Measurements from ENCODE around the gene GSN. TPM values are rescaled to one million over a fixed set of nuclear protein-coding genes. Genes with fewer than 3 reads are reported as not detected.

Gene GSN
- total and polyA plus RNA-seq, 4 donors: 18.8 to 402 (median 51.6) TPM

DNA sequence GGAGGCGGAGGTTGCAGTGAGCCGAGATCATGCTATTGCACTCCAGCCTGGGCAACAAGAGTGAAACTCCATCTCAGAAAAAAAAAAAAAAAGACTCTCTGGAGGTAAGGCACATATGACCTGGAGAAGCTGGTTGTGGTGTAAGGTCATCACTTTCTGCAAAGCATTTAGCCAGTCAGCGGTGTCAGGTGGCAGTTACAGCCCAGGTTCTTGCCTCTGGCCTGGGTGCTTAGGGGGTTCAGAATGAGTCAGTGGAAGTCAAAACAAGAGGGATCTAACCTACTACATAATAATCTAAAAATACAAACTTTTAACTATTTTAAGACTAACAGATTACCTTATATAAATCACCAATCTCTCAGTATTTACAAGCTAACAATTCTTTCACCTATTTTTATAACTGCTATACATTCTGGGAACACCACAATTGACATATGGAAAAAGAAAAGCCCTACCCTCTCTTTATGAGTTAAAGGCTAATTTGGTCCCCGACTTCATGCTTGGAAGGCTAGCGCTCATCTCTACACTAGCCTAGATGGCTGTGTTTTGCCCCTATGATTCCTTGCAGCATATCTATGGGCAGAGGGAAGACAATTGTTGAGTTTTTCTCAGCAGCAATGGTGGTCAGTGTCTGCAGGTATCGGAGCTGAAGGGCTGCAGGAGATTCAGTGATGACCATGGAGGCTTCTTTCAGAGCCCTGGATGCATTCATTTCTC, 72.9 kb downstream of the GSN start:
- 97% methylated on average over 6 of the region's 6 CpGs for WGBS
- no peak overlapping the region for H3K27ac ChIP-seq (ENCODE audit: low read depth in 1 of 2, low read length in 2 of 2)

GRCh38 chr9:121344184-121344583, 76.2 kb downstream of the GSN start:
- TF ChIP-seq TAF1 (conservative IDR thresholded peaks at IDR 0.05) (no peak), RAD21 (IDR thresholded peaks at IDR 0.05) (no peak)

More for the DNA sequence above, 72.9 kb downstream of the GSN start:
- H3K27me3 ChIP-seq (ENCODE audit: control insufficient read depth in 4 of 4, insufficient read depth in 4 of 4, low read length in 3 of 4): no peaks in the 10 kb centered on the region
- TF ChIP-seq TAF1 (conservative IDR thresholded peaks at IDR 0.05) (no peak), RXRA (IDR thresholded peaks at IDR 0.05) (no peak), ATF3 (IDR thresholded peaks at IDR 0.05) (no peak), CTCF (IDR thresholded peaks at IDR 0.05; ENCODE audit: low read depth, low read length, missing input control) (no peak), RAD21 (IDR thresholded peaks at IDR 0.05) (no peak), JUND (IDR thresholded peaks at IDR 0.05) (no peak), NR2F2 (IDR thresholded peaks at IDR 0.05) (no peak), YY1 (IDR thresholded peaks at IDR 0.05) (no peak), EGR1 (IDR thresholded peaks at IDR 0.05; ENCODE audit: low read depth in 2 of 2) (no peak)
- TF ChIP-seq, protein P1, sequence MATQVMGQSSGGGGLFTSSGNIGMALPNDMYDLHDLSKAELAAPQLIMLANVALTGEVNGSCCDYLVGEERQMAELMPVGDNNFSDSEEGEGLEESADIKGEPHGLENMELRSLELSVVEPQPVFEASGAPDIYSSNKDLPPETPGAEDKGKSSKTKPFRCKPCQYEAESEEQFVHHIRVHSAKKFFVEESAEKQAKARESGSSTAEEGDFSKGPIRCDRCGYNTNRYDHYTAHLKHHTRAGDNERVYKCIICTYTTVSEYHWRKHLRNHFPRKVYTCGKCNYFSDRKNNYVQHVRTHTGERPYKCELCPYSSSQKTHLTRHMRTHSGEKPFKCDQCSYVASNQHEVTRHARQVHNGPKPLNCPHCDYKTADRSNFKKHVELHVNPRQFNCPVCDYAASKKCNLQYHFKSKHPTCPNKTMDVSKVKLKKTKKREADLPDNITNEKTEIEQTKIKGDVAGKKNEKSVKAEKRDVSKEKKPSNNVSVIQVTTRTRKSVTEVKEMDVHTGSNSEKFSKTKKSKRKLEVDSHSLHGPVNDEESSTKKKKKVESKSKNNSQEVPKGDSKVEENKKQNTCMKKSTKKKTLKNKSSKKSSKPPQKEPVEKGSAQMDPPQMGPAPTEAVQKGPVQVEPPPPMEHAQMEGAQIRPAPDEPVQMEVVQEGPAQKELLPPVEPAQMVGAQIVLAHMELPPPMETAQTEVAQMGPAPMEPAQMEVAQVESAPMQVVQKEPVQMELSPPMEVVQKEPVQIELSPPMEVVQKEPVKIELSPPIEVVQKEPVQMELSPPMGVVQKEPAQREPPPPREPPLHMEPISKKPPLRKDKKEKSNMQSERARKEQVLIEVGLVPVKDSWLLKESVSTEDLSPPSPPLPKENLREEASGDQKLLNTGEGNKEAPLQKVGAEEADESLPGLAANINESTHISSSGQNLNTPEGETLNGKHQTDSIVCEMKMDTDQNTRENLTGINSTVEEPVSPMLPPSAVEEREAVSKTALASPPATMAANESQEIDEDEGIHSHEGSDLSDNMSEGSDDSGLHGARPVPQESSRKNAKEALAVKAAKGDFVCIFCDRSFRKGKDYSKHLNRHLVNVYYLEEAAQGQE (IDR thresholded peaks at IDR 0.05): no peak
- DNase-seq (ENCODE audit: low spot score): no peak
- H3K9me3 ChIP-seq (ENCODE audit: control insufficient read depth in 4 of 4, low read length in 3 of 4): no peaks in the 10 kb centered on the region
- H3K4me1 ChIP-seq (ENCODE audit: control insufficient read depth in 4 of 4, insufficient read depth in 4 of 4, low read length in 3 of 4): peaks cover 0 to 2% (median under 1%) of the 10 kb centered on the region in 4 donors
- H3K9ac ChIP-seq (ENCODE audit: low read depth in 1 of 2, low read length in 2 of 2): no peak overlapping the region
- H3K36me3 ChIP-seq (ENCODE audit: control insufficient read depth in 4 of 4, insufficient read depth in 3 of 4, low read depth in 1 of 4, low read length in 3 of 4): peaks cover 19 to 82% (median 69%) of the 10 kb centered on the region in 4 donors
- no peak overlapping the region for H3K4me3 ChIP-seq (ENCODE audit: low read depth in 1 of 3, low read length in 3 of 3)

DNA sequence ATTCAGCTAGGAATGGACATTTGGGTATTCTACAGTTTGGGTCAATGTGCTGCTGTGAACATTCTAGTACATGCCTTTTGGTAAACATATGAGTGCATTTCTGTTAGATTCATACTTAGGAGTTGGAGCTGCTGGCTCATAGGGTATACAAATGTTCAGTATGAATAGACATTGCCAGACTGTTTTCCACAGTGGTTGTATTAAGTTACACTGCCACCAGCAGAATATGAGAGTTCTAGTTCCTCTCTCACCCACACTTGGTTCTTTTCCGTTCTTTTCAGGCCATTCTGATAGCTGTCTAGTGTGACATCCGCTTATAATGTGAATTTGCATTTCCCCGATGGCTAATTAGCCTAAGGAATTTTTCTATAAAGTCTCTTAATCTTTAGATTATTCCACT, 77.1 kb downstream of the GSN start:
- H3K36me3 ChIP-seq (ENCODE audit: control insufficient read depth in 4 of 4, insufficient read depth in 3 of 4, low read depth in 1 of 4, low read length in 3 of 4): peaks cover 11 to 89% (median 70%) of the 10 kb centered on the region in 4 donors
- peaks cover under 1 to 5% (median 2%) of the 10 kb centered on the region in 4 donors for H3K4me1 ChIP-seq (ENCODE audit: control insufficient read depth in 4 of 4, insufficient read depth in 4 of 4, low read length in 3 of 4)
- H3K4me3 ChIP-seq (ENCODE audit: low read depth in 1 of 3, low read length in 3 of 3): no peak overlapping the region
- H3K27ac ChIP-seq (ENCODE audit: low read depth in 1 of 2, low read length in 2 of 2): peak overlapping the region in 1 of 2 donors; percentile 29
- no peaks in the 10 kb centered on the region for H3K9me3 ChIP-seq (ENCODE audit: control insufficient read depth in 4 of 4, low read length in 3 of 4)
- H3K9ac ChIP-seq (ENCODE audit: low read depth in 1 of 2, low read length in 2 of 2): no peak overlapping the region
- DNase-seq (ENCODE audit: low spot score): no peak
- whole genome bisulfite sequencing: 89% methylated on average over 3 of the region's 3 CpGs
- H3K27me3 ChIP-seq (ENCODE audit: control insufficient read depth in 4 of 4, insufficient read depth in 4 of 4, low read length in 3 of 4): no peaks in the 10 kb centered on the region
- TF ChIP-seq HNF4G (IDR thresholded peaks at IDR 0.05) (no peak), HNF4A (conservative IDR thresholded peaks at IDR 0.05) (no peak), RAD21 (IDR thresholded peaks at IDR 0.05) (no peak), ZBTB33 (IDR thresholded peaks at IDR 0.05) (no peak), NR2F2 (IDR thresholded peaks at IDR 0.05) (no peak), RXRA (IDR thresholded peaks at IDR 0.05) (no peak), FOXA1 (IDR thresholded peaks at IDR 0.05) (no peak), GABPA (IDR thresholded peaks at IDR 0.05 in 1 of 2, conservative IDR thresholded peaks at IDR 0.05 in 1 of 2) (no peak)
- TF ChIP-seq, protein P1 (IDR thresholded peaks at IDR 0.05): no peak

More at GRCh38 chr9:121344184-121344583, 76.2 kb downstream of the GSN start:
- Histone ChIP-seq H3K36me3 (ENCODE audit: control insufficient read depth in 4 of 4, insufficient read depth in 3 of 4, low read depth in 1 of 4, low read length in 3 of 4) (peaks cover 13 to 87% (median 74%) of the 10 kb centered on the region in 4 donors), H3K4me3 (ENCODE audit: low read depth in 1 of 3, low read length in 3 of 3) (no peak overlapping the region), H3K9me3 (ENCODE audit: control insufficient read depth in 4 of 4, low read length in 3 of 4) (no peaks in the 10 kb centered on the region), H3K27ac (ENCODE audit: low read depth in 1 of 2, low read length in 2 of 2) (no peak overlapping the region), H3K4me1 (ENCODE audit: control insufficient read depth in 4 of 4, insufficient read depth in 4 of 4, low read length in 3 of 4) (peaks cover 0 to 5% (median 2%) of the 10 kb centered on the region in 4 donors), H3K27me3 (ENCODE audit: control insufficient read depth in 4 of 4, insufficient read depth in 4 of 4, low read length in 3 of 4) (no peaks in the 10 kb centered on the region), H3K9ac (ENCODE audit: low read depth in 1 of 2, low read length in 2 of 2) (no peak overlapping the region)
- DNase-seq (ENCODE audit: low spot score): no peak
- WGBS: 22% methylated on average over 4 of the region's 4 CpGs
